DMS53 treated with DMSO at 0.1 percent for 48 hours (cell line): ENCODE results near the gene EFNA5.
"Not testable (repeated sequence)": the region's sequence is repeated elsewhere in the genome, so short reads cannot be mapped to it uniquely, and the experiment has no call there.

ENCODE experiments used
- DNase-seq: peaks from one replicate; lab custom pipeline; 2025; ENCODE audit not compliant: unreplicated experiment; lab: John Stamatoyannopoulos, UW

Gene EFNA5

DNA sequence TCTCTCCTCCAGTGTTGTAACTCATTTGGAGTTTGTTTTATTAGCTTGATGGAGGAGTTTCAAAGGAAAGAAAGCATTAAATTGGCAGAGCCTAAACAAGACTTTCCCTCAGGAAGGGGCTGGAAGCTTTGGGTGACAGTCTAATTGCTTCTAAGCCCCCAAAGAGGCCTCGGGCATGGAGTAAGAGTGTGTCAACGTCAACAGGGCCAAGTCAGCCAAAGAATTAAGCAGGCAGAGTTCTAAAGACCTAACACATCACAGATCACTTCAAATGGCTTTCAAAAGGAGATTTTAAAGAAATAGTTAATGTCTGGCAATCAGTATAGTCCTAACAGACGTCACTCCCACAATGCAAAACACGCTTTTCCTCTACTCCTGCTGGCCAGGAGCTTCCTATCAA, 234.5 kb downstream of the EFNA5 start:
- DNase-seq, result no peak

DNA sequence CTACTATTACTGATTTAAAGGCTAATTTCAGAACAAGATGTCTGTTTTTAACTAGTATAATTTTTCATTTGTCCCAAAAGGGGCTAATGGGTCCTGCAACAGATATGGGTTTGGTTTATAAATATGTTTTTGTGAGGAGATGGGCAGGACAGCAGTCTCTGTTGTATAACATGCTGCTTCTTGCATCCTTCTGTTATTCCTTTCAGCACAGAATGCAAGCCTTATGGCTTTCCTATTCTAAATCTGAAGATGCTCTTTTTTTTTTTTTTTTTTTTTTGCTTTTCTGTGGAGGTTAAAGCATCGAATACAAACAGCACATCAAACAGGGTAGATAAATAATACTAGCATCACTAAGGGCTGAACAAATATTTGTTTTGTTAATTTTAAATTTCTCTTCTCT, 235.7 kb downstream of the EFNA5 start:
- no peak for DNase-seq

DNA sequence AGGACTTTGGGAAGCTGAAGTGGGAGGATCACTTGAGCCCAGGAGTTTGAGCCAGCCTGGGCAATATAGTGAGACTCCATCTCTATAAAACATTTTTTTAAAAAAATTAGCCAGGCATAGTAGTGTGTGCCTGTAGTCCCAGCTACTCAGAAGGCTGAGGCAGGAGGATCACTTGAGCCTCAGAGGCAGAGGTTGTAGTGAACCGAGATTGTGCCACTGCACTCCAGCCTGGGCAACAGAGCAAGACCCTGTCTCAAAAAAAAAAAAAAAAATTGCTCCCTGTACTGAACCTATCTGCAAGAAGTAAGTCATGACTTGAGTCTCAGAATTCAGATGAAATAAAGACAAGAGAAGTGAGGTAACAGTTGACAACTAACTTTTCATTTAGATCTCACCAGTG, 237.1 kb downstream of the EFNA5 start:
- DNase-seq, result not testable (repeated sequence)

DNA sequence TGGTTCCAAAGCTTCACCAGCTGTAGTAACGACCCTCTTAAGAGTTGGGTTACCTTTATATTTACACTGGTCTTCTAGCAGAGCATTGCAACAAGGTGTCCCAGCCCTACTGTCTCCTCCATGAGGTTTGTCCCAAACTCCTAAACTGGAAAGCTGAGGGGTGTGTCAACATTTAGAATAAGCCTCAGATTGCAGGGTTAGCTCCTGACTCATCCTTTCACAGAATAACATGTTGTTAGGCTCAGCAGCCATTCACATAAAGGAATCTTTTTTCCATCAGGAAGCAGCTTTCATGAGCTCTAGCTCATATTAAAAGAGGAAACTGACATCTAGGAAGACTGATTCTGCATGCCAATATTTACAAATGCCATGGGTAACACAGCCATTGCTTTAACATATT, 238.7 kb downstream of the EFNA5 start:
- DNase-seq, result no peak

DNA sequence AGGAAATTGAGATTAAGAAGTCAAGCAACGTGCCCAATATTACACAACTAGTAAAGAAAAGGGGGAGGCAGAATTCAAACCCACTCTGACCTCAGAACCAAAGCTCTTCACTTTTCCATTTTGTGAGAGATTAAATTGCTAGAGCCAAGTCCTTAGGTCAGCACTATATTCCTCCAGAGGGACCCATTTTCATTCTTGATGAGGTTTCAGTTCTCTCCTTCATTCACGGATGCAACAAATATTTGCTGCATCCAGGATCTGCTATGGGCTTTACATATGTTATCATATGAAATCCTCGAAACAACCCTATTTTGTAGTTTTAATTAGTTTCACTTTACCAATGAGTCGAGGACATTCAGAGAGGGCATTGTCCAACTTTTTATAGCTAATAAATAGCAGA, 239.2 kb downstream of the EFNA5 start:
- DNase-seq, result no peak

DNA sequence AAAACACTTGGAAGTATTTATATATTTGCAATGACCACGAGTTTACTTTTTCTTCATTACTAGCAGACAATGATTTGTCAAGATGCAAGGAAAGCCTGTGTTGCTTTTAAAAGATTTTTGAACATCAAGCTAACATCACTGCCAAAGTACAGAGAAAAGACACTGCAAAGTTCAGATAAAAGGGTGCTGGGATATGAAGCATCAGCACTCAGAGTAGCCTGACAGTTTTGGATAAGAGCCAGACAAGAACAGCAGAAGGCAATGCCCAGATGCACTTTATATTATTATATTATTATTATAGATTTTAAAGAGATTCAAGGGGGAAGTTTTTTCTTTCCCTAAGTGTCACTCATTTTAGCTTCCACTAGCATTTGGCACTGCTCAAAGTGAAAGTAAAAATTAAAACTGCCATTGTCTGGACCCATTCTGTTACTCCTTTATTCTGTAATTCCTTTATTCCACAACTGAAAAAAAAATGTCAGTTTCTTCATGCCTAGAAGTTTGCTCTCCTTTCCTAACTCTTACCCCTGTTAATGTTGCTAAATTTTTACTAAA, 240.6 kb downstream of the EFNA5 start:
- DNase-seq, result no peak

DNA sequence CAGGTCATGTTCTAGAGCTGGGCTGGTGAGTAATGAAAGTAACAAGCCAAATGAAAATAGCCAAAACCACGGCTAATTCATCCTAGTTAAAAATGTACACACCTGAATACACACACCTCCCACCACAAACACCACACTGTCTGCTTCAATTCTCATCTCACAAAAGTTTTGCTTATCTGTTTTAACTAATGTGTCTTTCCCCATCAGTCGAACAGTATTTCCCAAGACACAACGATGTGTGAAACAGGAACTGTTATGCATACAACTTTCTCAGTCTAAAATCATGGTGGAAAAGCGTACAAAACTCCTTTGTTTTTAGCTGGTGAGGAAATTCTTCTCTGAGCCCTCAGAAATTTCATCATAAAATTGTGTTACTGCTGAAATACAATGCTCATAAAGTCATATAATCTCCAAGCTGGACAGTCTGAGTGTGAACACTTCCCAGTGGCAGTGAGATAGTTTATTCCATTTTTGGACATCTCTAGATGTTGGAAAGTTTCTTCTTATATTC, 242.4 kb downstream of the EFNA5 start:
- DNase-seq, result no peak

DNA sequence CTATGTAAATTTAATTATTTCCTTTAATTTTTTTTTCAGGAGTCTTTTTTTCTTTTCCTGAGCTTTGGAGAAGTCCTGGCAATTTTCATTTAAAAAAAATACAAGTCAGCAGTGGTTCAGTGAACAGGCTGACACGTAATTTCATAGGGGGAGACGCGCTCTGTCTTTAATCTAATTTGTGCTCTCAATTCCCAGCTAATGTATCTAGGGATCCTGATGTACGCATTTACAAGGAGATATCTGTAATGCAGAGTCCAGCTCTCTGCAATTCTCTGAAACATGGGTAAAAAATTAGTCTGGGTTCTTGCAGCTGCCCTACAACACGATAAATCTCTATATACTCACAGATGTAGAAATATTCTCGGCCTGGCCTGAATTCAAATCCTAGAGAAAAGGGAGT, 243.9 kb downstream of the EFNA5 start:
- DNase-seq, result no peak

DNA sequence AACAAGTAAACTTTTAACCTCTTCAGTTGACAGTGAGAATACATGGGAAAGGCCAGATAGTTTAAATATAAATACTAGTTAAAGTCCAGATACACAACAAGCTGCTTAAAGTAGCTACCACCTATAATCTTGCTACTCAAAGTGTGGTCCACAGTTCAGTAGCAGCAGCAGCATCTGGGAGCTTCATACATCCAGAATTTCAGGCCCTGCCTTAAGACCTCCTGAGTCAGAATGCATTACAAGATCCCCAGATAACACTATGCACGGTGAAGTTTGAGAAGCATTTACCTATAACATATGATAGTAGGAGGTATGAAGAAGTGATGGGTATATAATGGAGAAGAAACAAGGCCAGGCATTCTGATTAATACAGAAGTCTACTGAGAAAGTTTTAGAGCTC, 244.5 kb downstream of the EFNA5 start:
- DNase-seq, result no peak

DNA sequence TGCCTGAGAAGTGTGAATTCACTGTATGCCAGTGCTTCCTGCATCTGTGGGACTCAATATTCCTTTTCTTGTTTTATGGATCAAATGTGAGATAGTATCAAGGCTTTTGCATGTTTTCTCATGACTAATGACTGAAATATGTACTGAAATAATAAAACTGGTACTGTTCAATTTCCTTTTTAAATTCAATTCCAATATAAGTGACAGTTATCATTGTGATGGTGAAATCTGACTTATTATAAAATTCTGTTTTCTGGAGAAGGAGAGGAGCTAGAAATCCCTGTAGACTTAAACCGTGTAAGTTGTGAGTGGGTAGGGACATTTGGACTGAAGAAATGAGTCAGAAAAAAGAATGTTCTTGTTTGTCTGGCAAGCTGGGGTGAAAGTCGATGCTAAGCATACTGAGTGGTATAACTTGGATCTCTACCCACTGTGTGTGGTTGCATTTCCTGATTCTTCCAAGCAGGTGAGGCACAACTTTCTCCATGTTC, 245.2 kb downstream of the EFNA5 start:
- no peak for DNase-seq

DNA sequence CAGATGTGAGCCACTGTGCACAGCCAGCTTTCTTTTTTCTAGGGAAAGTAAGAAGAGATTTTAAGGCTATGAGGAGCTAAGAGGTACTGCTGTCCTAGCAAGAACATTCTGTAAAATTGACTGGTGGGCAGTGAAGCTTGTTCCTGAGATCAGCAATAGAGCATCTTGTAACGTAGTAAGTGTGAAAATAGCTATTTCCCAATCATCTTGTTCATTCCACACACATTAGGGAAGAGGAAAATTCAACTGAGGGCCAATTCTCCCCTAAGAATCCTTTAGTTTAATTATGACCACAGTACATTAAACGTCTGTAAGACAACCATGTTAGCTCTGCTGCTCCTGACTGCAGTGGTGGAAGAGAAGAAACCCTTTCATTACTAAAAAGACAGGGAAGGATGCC, 246.2 kb downstream of the EFNA5 start:
- DNase-seq, result no peak

DNA sequence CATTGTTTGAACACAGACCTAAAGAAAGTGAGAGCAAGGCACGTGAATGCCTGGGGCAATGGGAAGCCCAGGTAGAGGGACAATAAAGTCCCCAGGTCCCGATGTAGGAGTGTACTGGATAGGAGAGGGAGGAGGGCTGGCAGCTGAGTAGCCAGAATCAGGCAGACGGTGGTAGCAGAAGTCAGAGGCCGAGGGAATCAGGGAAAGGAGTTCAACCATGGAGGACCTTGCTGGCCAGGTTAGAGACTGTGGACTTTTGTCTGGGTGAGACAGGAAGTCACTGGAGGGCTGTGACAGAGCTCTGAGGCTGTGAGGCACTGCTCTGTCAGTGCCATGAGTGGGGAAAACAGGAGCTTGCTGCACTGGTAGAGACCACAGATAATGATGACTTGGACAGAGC, 248.2 kb downstream of the EFNA5 start:
- DNase-seq, result no peak

DNA sequence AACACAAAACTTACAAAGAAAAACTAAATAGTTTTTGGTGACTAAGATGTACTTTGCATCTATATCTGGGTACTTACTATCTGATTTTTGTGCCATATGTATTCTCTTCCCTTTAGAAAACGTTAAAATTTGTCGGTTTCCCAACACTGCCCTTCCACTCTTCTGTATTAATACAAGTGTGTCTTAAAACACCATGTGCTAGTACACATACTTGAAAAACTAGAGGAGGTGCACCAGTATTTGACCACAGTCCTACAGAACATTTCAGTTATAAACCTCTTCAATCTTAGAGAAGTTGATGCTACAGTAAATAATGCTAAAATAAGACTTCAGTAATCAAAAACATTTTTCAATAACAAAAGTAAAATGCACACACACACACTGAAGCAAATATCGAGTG, 251.2 kb downstream of the EFNA5 start:
- no peak for DNase-seq

DNA sequence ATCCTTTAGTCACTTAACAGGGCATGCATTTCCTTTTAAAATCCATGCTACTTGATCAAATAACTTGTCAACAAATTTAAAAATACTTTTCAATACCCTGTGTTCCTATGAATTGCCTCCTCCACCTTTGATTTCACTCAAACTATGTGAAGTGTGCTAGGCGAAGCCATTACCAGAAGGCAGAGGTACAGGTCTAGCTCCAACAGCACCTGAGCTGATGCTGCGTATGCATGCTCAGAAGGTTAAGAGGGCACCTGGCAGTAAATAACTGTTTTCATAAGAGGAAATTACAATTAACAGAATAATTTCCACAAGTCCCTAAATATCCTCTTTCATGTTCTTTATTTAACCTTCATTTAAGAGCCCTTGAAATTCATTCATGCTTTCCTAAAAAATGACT, 251.8 kb downstream of the EFNA5 start:
- no peak for DNase-seq

DNA sequence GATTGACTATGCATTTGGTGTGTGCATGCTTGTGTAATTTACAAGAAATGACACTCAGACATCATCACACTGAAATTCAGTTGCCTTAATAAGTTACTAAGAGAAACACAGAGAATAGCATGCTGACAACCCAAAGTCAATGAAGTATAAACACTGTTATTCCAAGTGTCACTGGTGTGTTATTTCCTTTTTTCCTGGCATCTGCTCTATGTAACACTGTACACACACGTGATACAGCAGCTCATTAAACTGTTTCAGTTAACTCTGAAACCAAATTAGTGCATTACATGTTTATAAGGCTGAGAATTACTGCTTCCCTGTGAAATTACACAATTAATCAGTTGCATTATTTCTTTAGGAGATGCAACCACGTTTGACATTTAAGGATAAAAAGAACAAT, 252.7 kb downstream of the EFNA5 start:
- DNase-seq, result no peak

DNA sequence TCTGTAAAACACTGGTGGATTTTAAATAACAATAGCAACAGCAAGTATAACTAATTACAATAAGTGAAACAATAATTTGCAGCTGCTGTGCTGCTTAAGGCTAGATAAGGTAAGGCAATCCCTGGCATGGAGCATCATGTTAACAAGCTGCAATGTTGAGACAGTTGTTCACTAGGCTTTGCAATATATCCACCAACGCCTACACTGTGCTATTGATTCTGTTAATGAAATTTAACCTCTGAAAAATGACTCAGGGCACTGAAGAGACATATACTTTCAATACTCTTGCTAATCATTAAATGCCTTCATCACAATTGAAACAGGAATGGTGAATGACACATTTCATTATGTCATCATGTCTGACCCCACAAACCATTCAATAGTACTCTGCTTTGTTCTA, 255.0 kb downstream of the EFNA5 start:
- no peak for DNase-seq

DNA sequence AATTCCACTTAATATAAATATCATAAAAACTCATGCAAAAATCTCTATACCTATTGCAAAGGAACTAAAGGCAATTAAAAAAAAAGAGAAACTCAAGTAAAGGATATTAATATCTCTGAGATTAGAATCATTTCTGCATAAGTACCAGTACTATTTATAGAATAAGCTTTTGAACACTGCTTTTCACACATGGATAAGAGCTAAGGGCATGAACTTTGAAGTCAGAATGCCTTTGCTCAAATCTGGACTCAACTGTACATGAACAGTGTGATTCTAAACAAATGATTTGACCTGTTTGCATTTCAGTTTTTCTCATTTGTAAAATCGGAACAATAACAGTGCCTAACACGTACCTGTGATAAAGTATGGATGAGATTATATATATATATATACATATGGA, 255.9 kb downstream of the EFNA5 start:
- DNase-seq, result no peak

DNA sequence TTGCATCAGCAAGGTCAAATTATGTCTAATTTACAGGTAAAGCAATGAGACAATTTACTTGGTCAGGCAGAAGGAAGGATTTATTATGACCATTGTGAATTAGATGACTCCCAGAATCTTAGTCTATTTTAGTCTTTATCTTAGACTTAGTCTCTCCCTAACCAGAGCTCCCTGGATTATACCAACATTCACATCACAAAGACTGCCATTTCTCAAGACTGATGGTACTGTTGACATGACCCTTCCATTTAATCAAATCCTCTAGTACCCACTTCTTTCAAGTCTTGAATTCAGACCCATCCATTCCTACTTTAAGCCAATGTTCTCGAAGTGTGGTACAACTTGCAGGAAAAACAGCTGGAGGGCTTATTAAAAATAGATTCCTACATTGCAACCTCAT, 257.0 kb downstream of the EFNA5 start:
- DNase-seq, result no peak

DNA sequence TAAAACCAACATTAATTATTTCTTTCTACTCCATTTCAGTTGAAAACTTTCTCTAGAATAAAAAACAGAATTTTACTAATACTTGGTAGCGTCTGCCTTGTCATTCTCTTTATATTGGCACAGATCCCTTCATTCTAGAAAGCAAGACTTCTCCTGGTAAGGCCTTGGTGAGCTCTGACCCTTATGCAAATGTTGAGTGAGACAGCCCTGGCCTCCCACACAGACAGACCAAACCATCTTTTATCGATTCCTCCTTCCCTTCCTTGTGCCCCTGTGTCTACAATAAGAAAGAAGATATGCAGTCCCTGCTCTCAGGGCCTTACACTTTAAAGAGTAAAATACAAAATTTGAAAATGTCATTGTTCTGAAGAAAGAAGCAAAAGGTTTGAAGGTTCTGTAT, 262.2 kb downstream of the EFNA5 start:
- DNase-seq, result no peak

DNA sequence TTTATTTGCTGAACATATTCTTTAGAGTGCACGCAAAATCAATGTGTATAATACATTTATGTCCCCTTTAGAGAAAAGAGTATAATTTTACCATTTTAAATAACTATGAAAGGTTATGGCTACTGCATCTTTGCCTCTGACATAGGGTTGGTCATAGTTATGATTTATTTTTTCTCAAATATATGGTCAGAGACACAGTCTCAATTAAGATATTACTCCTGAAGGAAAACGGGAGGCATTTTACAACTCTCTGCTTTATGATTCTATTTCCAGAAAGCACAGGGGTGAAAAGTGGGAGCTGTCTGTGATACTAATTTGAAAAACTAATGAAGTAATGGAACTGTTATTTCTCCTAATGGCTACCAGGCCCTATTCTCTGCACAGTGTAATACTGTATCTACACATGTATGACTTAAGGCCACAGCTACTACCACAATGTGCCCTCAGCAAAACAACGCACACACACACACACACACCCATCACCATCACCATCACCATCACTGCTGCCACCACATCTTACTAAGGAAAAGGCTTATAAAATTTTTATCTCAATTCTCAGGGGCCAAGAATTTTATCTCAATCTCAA, 262.9 kb downstream of the EFNA5 start:
- no peak for DNase-seq

DNA sequence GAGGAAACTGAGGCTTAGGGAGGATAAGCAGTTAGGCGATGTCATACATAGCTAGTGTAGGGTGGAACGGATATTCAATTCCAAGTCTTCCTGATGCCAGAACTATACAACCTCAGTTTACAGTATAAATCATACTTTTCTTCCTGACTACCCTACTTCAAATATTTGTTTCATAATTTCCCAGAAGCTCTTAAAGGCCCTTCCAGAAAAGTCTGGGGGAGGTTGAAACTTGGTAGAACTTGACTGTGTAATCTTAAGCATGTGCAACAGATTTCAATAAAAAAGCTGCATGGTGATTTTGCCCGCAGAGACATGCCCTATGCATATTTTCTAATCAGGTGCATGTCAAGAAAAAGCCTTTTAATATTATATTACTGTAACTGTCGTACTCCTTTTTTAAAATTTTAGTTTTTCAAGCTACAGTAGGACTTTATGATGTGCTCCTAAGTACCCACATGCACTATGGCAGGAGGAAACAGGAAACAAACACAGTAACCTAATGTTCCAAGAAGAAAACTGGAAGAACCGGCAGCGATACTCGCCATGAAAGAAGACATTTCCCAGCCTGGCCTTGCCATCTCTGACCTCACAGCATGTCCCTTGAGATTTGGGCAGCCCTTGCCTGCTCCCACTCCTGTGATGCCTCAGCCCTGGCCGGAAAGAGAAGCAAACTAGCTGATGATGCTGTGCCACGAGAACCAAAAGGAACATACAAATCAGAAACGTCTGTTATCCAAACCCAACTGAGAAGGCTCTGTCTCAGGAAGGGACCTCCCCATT, 266.0 kb downstream of the EFNA5 start:
- no peak for DNase-seq

DNA sequence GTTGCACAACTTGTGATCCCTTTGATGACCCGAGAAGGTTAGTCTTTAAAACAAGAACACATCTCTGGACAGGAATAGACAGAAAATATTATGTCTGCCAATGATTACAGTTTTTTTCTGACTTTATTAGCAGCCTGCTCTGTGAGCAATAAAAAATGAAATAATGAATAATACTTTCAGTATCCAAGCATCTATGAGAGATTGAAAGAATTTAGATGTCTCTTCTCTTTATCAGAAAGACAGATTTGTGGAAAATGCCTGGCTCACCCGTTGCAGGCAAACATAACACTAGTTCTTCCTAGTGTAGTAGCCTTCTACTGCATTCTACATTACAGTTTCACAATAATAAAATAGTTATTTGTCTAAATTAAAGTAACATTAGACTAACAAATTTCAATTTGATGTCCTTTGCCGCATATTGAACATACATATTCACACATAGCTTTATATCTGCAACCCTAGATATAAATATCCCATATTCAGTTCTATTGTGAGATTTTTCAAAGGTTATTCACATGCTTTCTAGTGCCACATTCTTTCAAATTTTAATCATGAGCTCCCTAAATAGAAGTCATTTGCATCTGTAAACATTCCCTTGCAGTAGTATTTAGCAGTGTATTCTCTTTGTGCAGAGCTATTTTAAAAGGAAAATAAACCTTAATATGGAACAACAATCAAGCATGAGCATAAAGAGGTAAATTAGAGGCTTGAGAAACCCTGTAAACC, 267.3 kb downstream of the EFNA5 start:
- DNase-seq, result no peak
